AG09309 (cell line): ENCODE measurements around the gene MTCL1.

ENCODE experiments used
- DNase-seq: peaks from one replicate; pipeline ENCODE4 v3.0.0-alpha.2; 2010; ENCODE audit warnings: low read depth
- H3K4me3 ChIP-seq: 2 replicates; pipeline ENCODE4 v1.5.1; 2011; ENCODE audit warnings: mild to moderate bottlenecking, low read depth, low read length, moderate library complexity; ENCODE audit not compliant: control insufficient read depth
- CTCF ChIP-seq: IDR thresholded peaks from 2 replicates; pipeline ENCODE4 v1.5.1; 2011; ENCODE audit warnings: mild to moderate bottlenecking, low read depth, low read length, inconsistent platforms; ENCODE audit not compliant: insufficient read depth, control insufficient read depth; ENCODE audit errors: missing control alignments

MTCL1 gene

GRCh38 chr18:8741532-8741931 lies 36.2 kb downstream of the MTCL1 start:
- DNase-seq, result no peak

GRCh38 chr18:8742387-8743361 lies 37.3 kb downstream of the MTCL1 start:
- no peak overlapping the region for H3K4me3 ChIP-seq
- no peak for DNase-seq
- no peak for TF ChIP-seq CTCF

More at GRCh38 chr18:8741532-8741931, 36.2 kb downstream of the MTCL1 start:
- no peak for TF ChIP-seq CTCF
- no peak overlapping the region for H3K4me3 ChIP-seq

GRCh38 chr18:8744038-8744437 lies 38.7 kb downstream of the MTCL1 start:
- TF ChIP-seq CTCF, result no peak
- no peak overlapping the region for H3K4me3 ChIP-seq

GRCh38 chr18:8744656-8745055 lies 39.3 kb downstream of the MTCL1 start:
- TF ChIP-seq CTCF, result no peak
- no peak overlapping the region for H3K4me3 ChIP-seq
- no peak for DNase-seq

More at GRCh38 chr18:8744038-8744437, 38.7 kb downstream of the MTCL1 start:
- DNase-seq, result no peak

- H3K4me3 ChIP-seq, result no peak overlapping the region
- TF ChIP-seq CTCF, result no peak
- no peak for DNase-seq
Observed at GRCh38 chr18:8745355-8746014, 40.1 kb downstream of the MTCL1 start.

- no peak for TF ChIP-seq CTCF
- peak; percentile 73 for DNase-seq
- H3K4me3 ChIP-seq, result no peak overlapping the region
Observed at GRCh38 chr18:8747440-8747937, 42.1 kb downstream of the MTCL1 start.
